SU-DHL-6 (cell line): Measurements from ENCODE around the gene SNPH.

ENCODE experiments used
- H2AFZ ChIP-seq: fragments of 200-600 bp; sonication (generic); 2 replicates; pipeline ENCODE4 v1.6.1; 2014; ENCODE audit warnings: low read depth, mild to moderate bottlenecking, moderate library complexity, mixed read lengths, antibody characterized with exemption, low read length; ENCODE audit not compliant: severe bottlenecking
- H3F3A ChIP-seq: fragments of 200-600 bp; shearing (Covaris generic); 2 replicates; pipeline ENCODE4 v1.6.0; 2016; ENCODE audit warnings: antibody characterized with exemption, mild to moderate bottlenecking; ENCODE audit not compliant: insufficient read depth
- H3K27ac ChIP-seq: fragments of 200-600 bp; sonication (generic); 2 replicates; pipeline ENCODE4 v1.5.1; 2016; ENCODE audit warnings: low read depth, mild to moderate bottlenecking, low read length, moderate library complexity, mixed read lengths
- H3K27me3 ChIP-seq: fragments of 200-600 bp; sonication (generic), shearing (Covaris generic); 2 replicates; pipeline ENCODE4 v1.6.0; 2014; ENCODE audit warnings: mild to moderate bottlenecking, low read length
- H3K36me3 ChIP-seq: fragments of 200-600 bp; sonication (generic); 2 replicates; pipeline ENCODE4 v1.6.1; 2014; ENCODE audit warnings: mild to moderate bottlenecking, low read length, mixed read lengths
- H3K4me2 ChIP-seq: fragments of 300-600, 200-600 bp; shearing (Covaris generic), sonication (generic); 2 replicates; pipeline ENCODE4 v1.6.0; 2014; ENCODE audit warnings: low read length, low read depth, mild to moderate bottlenecking; ENCODE audit not compliant: poor library complexity, severe bottlenecking
- H3K4me3 ChIP-seq: fragments of 200-600 bp; sonication (generic); 2 replicates; pipeline ENCODE4 v1.5.1; 2014; ENCODE audit warnings: antibody characterized with exemption, low read length, mild to moderate bottlenecking, mixed read lengths; ENCODE audit not compliant: insufficient read depth, poor library complexity, severe bottlenecking
- H3K79me2 ChIP-seq: fragments of 200-600 bp; sonication (generic); 2 replicates; pipeline ENCODE4 v1.6.1; 2014; ENCODE audit warnings: mild to moderate bottlenecking, low read length, moderate library complexity; ENCODE audit not compliant: insufficient read depth
- H3K9ac ChIP-seq: fragments of 200-600 bp; sonication (generic); 2 replicates; pipeline ENCODE4 v1.7.0; 2014; ENCODE audit warnings: mild to moderate bottlenecking, low read length
- H3K9me2 ChIP-seq: fragments of 200-600 bp; sonication (generic); replicated peaks from 2 replicates; pipeline ENCODE4 v1.6.1; 2014; ENCODE audit warnings: low read length; ENCODE audit not compliant: insufficient read depth
- H3K9me3 ChIP-seq: fragments of 200-600 bp; sonication (generic); 2 replicates; pipeline ENCODE4 v1.6.1; 2014; ENCODE audit warnings: low read length, mixed read lengths; ENCODE audit not compliant: insufficient read depth
- H4K20me1 ChIP-seq: fragments of 200-600 bp; sonication (generic); 2 replicates; pipeline ENCODE4 v1.6.1; 2014; ENCODE audit warnings: low read depth, mild to moderate bottlenecking, antibody characterized with exemption, low read length, moderate library complexity, mixed read lengths
- EZH2phosphoT487 ChIP-seq: fragments of 200-600 bp; sonication (generic), shearing (Covaris generic); conservative IDR thresholded peaks from 2 replicates; pipeline ENCODE4 v1.6.1; 2018; ENCODE audit warnings: mild to moderate bottlenecking, antibody characterized with exemption, low read length, moderate library complexity, mixed read lengths
- TF ChIP-seq, protein P1 (sequence below): fragments of 200-600 bp; sonication (generic); IDR thresholded peaks from one replicate; pipeline ENCODE4 v1.5.1; 2017; ENCODE audit warnings: antibody characterized with exemption, mild to moderate bottlenecking, low read length, moderate library complexity; ENCODE audit not compliant: insufficient read depth, poor library complexity, severe bottlenecking

The SNPH gene

GRCh38 chr20:1267161-1267560 lies 1.1 kb downstream of the SNPH start:
- H3K4me3 ChIP-seq = no peak overlapping the region

GRCh38 chr20:1267809-1268374 lies 1.8 kb downstream of the SNPH start:
- H3K27ac ChIP-seq = no peak overlapping the region
- H3F3A ChIP-seq = no peaks in the 10 kb centered on the region
- H3K9me2 ChIP-seq = no peaks in the 10 kb centered on the region
- H3K27me3 ChIP-seq = no peaks in the 10 kb centered on the region
- H3K9me3 ChIP-seq = no peaks in the 10 kb centered on the region
- no peak overlapping the region for H3K4me3 ChIP-seq
- no peak overlapping the region for H3K9ac ChIP-seq
- H2AFZ ChIP-seq = no peak overlapping the region
- TF ChIP-seq EZH2phosphoT487 = no peak
- TF ChIP-seq, protein P1, sequence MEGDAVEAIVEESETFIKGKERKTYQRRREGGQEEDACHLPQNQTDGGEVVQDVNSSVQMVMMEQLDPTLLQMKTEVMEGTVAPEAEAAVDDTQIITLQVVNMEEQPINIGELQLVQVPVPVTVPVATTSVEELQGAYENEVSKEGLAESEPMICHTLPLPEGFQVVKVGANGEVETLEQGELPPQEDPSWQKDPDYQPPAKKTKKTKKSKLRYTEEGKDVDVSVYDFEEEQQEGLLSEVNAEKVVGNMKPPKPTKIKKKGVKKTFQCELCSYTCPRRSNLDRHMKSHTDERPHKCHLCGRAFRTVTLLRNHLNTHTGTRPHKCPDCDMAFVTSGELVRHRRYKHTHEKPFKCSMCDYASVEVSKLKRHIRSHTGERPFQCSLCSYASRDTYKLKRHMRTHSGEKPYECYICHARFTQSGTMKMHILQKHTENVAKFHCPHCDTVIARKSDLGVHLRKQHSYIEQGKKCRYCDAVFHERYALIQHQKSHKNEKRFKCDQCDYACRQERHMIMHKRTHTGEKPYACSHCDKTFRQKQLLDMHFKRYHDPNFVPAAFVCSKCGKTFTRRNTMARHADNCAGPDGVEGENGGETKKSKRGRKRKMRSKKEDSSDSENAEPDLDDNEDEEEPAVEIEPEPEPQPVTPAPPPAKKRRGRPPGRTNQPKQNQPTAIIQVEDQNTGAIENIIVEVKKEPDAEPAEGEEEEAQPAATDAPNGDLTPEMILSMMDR = no peak
- no peaks in the 10 kb centered on the region for H4K20me1 ChIP-seq
- H3K36me3 ChIP-seq = no peaks in the 10 kb centered on the region
- H3K79me2 ChIP-seq = no peaks in the 10 kb centered on the region
- no peak overlapping the region for H3K4me2 ChIP-seq

More at GRCh38 chr20:1267161-1267560, 1.1 kb downstream of the SNPH start:
- H3K36me3 ChIP-seq = no peaks in the 10 kb centered on the region
- H3K27me3 ChIP-seq = no peaks in the 10 kb centered on the region
- H4K20me1 ChIP-seq = no peaks in the 10 kb centered on the region
- no peak overlapping the region for H3K4me2 ChIP-seq
- TF ChIP-seq, protein P1 = no peak
- TF ChIP-seq EZH2phosphoT487 = no peak
- H3K9me3 ChIP-seq = no peaks in the 10 kb centered on the region
- no peaks in the 10 kb centered on the region for H3K79me2 ChIP-seq
- H3K9me2 ChIP-seq = no peaks in the 10 kb centered on the region
- H2AFZ ChIP-seq = no peak overlapping the region
- H3K27ac ChIP-seq = no peak overlapping the region
- H3F3A ChIP-seq = no peaks in the 10 kb centered on the region
- no peak overlapping the region for H3K9ac ChIP-seq

DNA sequence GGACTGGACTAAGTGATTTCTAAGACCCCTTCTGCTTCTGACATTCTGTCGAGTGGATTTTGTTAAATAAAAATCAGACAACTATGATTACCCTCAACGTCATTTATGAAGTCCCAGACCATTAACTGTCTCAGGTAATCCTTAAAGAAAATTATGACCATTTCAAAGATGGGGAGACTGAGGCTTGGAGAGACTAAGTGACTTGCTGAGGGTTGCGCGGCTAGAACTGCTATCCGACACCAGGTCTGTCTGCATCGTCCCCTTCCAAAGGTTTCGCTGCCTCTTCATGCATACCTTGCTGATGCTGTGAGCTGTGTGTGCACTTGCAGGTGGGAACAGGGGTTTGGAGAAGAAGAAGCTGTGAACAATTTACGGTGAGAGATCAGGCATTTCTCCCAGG lies 3.1 kb downstream of the SNPH start:
- Histone ChIP-seq H3K9me3 (no peaks in the 10 kb centered on the region), H3K27me3 (no peaks in the 10 kb centered on the region), H3K4me2 (no peak overlapping the region), H3F3A (no peaks in the 10 kb centered on the region), H2AFZ (no peak overlapping the region), H3K9me2 (no peaks in the 10 kb centered on the region), H3K79me2 (no peaks in the 10 kb centered on the region), H3K36me3 (no peaks in the 10 kb centered on the region), H4K20me1 (no peaks in the 10 kb centered on the region), H3K9ac (no peak overlapping the region), H3K27ac (no peak overlapping the region), H3K4me3 (no peak overlapping the region)
- TF ChIP-seq, protein P1 = no peak
- TF ChIP-seq EZH2phosphoT487 = no peak
